Lower leg skin (tissue), 4 donors: Measurements from ENCODE around the gene ADGRG2. TPM values are rescaled to one million over a fixed set of nuclear protein-coding genes. Genes with fewer than 3 reads are reported as not detected.
"Not testable (repeated sequence)": the region's sequence is repeated elsewhere in the genome, so short reads cannot be mapped to it uniquely, and the experiment has no call there.

Experiments used
- DNase-seq, 2 donors: peaks; one replicate each; pipeline ENCODE4 v3.0.0-alpha.2; 2019; ENCODE audit warnings: low spot score in 2 of 2
- H3K4me3 ChIP-seq: fragments of 200-600 bp; sonication (generic); 2 replicates; pipeline ENCODE4 v1.5.1; 2017; ENCODE audit warnings: mild to moderate bottlenecking, low read depth; ENCODE audit not compliant: poor library complexity, severe bottlenecking
- POLR2A ChIP-seq, 2 donors: fragments of 450-650 bp; IDR thresholded peaks; one replicate each; pipeline ENCODE4 v1.6.1; 2016 to 2017; ENCODE audit warnings: antibody characterized with exemption in 2 of 2, mild to moderate bottlenecking in 1 of 2, moderate library complexity in 1 of 2
- WGBS, 2 donors: methylation state at CpG; one replicate each; pipeline ENCODE4 v1.1.5; 2018; 5-methylcytosine and 5-hydroxymethylcytosine counted together
- intact Hi-C: fragments of 100-400 bp; cut with DNase I; formaldehyde crosslinking; loops from one replicate; pipeline ENCODE4 v1.15.0; 2023; ENCODE audit warnings: low total_unique reads
- total RNA-seq, 4 donors: library from RNA; depleted of rRNA; stranded (reverse); fragments of >200 nt; gene quantifications; one replicate each; pipeline ENCODE4 v1.1.0, GENCODE V29; 2016
- TF ChIP-seq, protein P1 (sequence below), 3 donors: fragments of 450-650 bp; IDR thresholded peaks; one replicate each; pipeline ENCODE4 v1.5.1; 2016; ENCODE audit warnings: antibody characterized with exemption in 3 of 3, mild to moderate bottlenecking in 3 of 3, moderate library complexity in 2 of 3

ADGRG2 gene
- total RNA-seq, 4 donors from 2014 or later, result 0.47 to 0.62 (median 0.56) TPM

- no peak for DNase-seq
- H3K4me3 ChIP-seq, result no peak overlapping the region
- no peak for TF ChIP-seq POLR2A (IDR thresholded peaks at IDR 0.05)
- TF ChIP-seq, protein P1, sequence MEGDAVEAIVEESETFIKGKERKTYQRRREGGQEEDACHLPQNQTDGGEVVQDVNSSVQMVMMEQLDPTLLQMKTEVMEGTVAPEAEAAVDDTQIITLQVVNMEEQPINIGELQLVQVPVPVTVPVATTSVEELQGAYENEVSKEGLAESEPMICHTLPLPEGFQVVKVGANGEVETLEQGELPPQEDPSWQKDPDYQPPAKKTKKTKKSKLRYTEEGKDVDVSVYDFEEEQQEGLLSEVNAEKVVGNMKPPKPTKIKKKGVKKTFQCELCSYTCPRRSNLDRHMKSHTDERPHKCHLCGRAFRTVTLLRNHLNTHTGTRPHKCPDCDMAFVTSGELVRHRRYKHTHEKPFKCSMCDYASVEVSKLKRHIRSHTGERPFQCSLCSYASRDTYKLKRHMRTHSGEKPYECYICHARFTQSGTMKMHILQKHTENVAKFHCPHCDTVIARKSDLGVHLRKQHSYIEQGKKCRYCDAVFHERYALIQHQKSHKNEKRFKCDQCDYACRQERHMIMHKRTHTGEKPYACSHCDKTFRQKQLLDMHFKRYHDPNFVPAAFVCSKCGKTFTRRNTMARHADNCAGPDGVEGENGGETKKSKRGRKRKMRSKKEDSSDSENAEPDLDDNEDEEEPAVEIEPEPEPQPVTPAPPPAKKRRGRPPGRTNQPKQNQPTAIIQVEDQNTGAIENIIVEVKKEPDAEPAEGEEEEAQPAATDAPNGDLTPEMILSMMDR (IDR thresholded peaks at IDR 0.05), result no peak
- intact Hi-C loops, result no loop called here
- WGBS, 2 donors, result 49 to 83% methylated on average over 3 of the region's 3 CpGs
Measured at GRCh38 chrX:19072372-19072771, 49.9 kb downstream of the ADGRG2 start.

- intact Hi-C loops, result no loop called here
- TF ChIP-seq, protein P1 (IDR thresholded peaks at IDR 0.05), result no peak
- H3K4me3 ChIP-seq, result no peak overlapping the region
- WGBS, 2 donors, result 84 to 95% methylated on average over 3 of the region's 3 CpGs
- no peak for DNase-seq
Measured at GRCh38 chrX:19070555-19070994, 51.7 kb downstream of the ADGRG2 start.

- 84 to 88% methylated on average over 4 of the region's 4 CpGs for WGBS, 2 donors
- H3K4me3 ChIP-seq, intact Hi-C loops, DNase-seq: not testable (repeated sequence)
Measured at GRCh38 chrX:19066987-19067386, 55.3 kb downstream of the ADGRG2 start.

- TF ChIP-seq POLR2A (IDR thresholded peaks at IDR 0.05), result no peak
- TF ChIP-seq, protein P1 (IDR thresholded peaks at IDR 0.05), result no peak
- WGBS, 2 donors, result 85 to 86% methylated on average over 5 of the region's 5 CpGs
- DNase-seq, result no peak
- no peak overlapping the region for H3K4me3 ChIP-seq
- intact Hi-C loops, result no loop called here
Measured at GRCh38 chrX:19065535-19065934, 56.7 kb downstream of the ADGRG2 start.

- WGBS, 2 donors, result 80 to 81% methylated on average over 3 to 6 of the region's 6 CpGs
- TF ChIP-seq POLR2A (IDR thresholded peaks at IDR 0.05), result no peak
- TF ChIP-seq, protein P1 (IDR thresholded peaks at IDR 0.05), result no peak
- no peak for DNase-seq
- H3K4me3 ChIP-seq, result no peak overlapping the region
- intact Hi-C loops, result no loop called here
Measured at GRCh38 chrX:19064175-19064574, 58.1 kb downstream of the ADGRG2 start.

DNA sequence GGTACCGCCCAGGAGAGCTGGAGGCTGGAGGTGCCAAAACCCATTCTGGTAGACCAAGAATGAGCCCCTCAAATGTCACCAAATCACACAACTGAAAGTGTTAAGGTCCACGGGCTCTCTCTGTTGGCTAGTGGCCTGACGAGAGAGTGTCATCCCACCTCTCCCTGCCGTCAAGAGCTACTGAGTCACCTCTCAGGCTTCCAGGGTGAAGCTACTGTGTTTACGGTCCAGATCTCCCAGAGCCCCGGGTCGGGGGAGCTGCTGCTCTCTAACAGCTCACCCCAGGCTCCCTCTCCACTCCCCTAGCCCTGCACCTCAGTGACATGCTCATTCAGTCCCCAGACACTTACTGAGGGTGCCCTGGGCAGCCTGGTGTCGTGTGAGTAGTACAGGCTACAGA, 59.2 kb downstream of the ADGRG2 start:
- no peak for DNase-seq
- intact Hi-C loops, result no loop called here
- no peak overlapping the region for H3K4me3 ChIP-seq
- WGBS, 2 donors, result 74 to 85% methylated on average over 3 to 8 of the region's 8 CpGs
- TF ChIP-seq, protein P1 (IDR thresholded peaks at IDR 0.05), result no peak
- TF ChIP-seq POLR2A (IDR thresholded peaks at IDR 0.05), result no peak
